H9 (cell line): ENCODE measurements around the gene CSMD2. TPM values are rescaled to one million over a fixed set of nuclear protein-coding genes. Genes with fewer than 3 reads are reported as not detected.

Experiments used
- DNase-seq: peaks from one replicate; pipeline ENCODE4 v3.0.0-alpha.2; 2017
- H2AFZ ChIP-seq: one replicate; pipeline ENCODE4 v1.6.1; 2013; ENCODE audit warnings: mild to moderate bottlenecking, low read length, control low read depth, moderate library complexity
- H2AK5ac ChIP-seq: 2 replicates; pipeline ENCODE4 v1.6.1; 2013; ENCODE audit warnings: low read length, control low read depth, mixed read lengths; ENCODE audit not compliant: insufficient read length
- H2BK120ac ChIP-seq: one replicate; pipeline ENCODE4 v1.6.1; 2013; ENCODE audit warnings: low read depth, mild to moderate bottlenecking, low read length, control low read depth, inconsistent platforms; ENCODE audit not compliant: poor library complexity, severe bottlenecking
- H2BK12ac ChIP-seq: 2 replicates; pipeline ENCODE4 v1.6.1; 2013; ENCODE audit warnings: low read length, control low read depth, mixed read lengths, low read depth; ENCODE audit not compliant: insufficient read length
- H2BK15ac ChIP-seq: 2 replicates; pipeline ENCODE4 v1.6.1; 2013; ENCODE audit warnings: low read depth, low read length, control low read depth
- H2BK20ac ChIP-seq: one replicate; pipeline ENCODE4 v1.6.1; 2013; ENCODE audit warnings: low read depth, mild to moderate bottlenecking, low read length, control low read depth, inconsistent platforms; ENCODE audit not compliant: poor library complexity, severe bottlenecking
- H2BK5ac ChIP-seq: 2 replicates; pipeline ENCODE4 v1.6.1; 2013; ENCODE audit warnings: low read length, control low read depth, mixed read lengths; ENCODE audit not compliant: insufficient read length
- H3K14ac ChIP-seq: 2 replicates; pipeline ENCODE4 v1.6.1; 2013; ENCODE audit warnings: low read length, control low read depth; ENCODE audit not compliant: insufficient read depth
- H3K18ac ChIP-seq: 2 replicates; pipeline ENCODE4 v1.6.1; 2013; ENCODE audit warnings: low read depth, mild to moderate bottlenecking, mixed read lengths, low read length, control low read depth; ENCODE audit not compliant: insufficient read length
- H3K23ac ChIP-seq: 2 replicates; pipeline ENCODE4 v1.6.1; 2013; ENCODE audit warnings: low read length, control low read depth, mixed read lengths, low read depth; ENCODE audit not compliant: insufficient read length
- H3K23me2 ChIP-seq: 2 replicates; pipeline ENCODE4 v1.6.1; 2013; ENCODE audit warnings: low read depth, mild to moderate bottlenecking, mixed read lengths, low read length, control low read depth; ENCODE audit not compliant: insufficient read length, poor library complexity, severe bottlenecking
- H3K27ac ChIP-seq: 2 replicates; pipeline ENCODE4 v1.5.1; 2013; ENCODE audit warnings: low read length, control low read depth, mixed read lengths, low read depth; ENCODE audit not compliant: insufficient read length
- H3K27me3 ChIP-seq: 2 replicates; pipeline ENCODE4 v1.6.1; 2013; ENCODE audit warnings: low read length, control low read depth, inconsistent platforms; ENCODE audit not compliant: insufficient read depth
- H3K4ac ChIP-seq: 2 replicates; pipeline ENCODE4 v1.6.1; 2013; ENCODE audit warnings: low read depth, mild to moderate bottlenecking, control low read depth, inconsistent platforms, low read length, moderate library complexity
- H3K4me1 ChIP-seq: 2 replicates; pipeline ENCODE4 v1.6.1; 2013; ENCODE audit warnings: low read length, control low read depth, inconsistent platforms; ENCODE audit not compliant: insufficient read depth
- H3K4me2 ChIP-seq: 2 replicates; pipeline ENCODE4 v1.6.1; 2013; ENCODE audit warnings: low read length, control low read depth, mixed read lengths; ENCODE audit not compliant: insufficient read length, insufficient read depth
- H3K56ac ChIP-seq: 2 replicates; pipeline ENCODE4 v1.6.1; 2013; ENCODE audit warnings: low read depth, mild to moderate bottlenecking, mixed read lengths, low read length, control low read depth; ENCODE audit not compliant: insufficient read length
- H3K79me1 ChIP-seq: 2 replicates; pipeline ENCODE4 v1.6.1; 2013; ENCODE audit warnings: low read depth, mild to moderate bottlenecking, moderate library complexity, low read length, control low read depth, inconsistent platforms; ENCODE audit not compliant: insufficient read depth, poor library complexity, severe bottlenecking
- H3K79me2 ChIP-seq: 2 replicates; pipeline ENCODE4 v1.6.1; 2013; ENCODE audit warnings: low read length, control low read depth, inconsistent platforms; ENCODE audit not compliant: insufficient read depth
- H3K9ac ChIP-seq: 2 replicates; pipeline ENCODE4 v1.6.1; 2013; ENCODE audit warnings: low read length, control low read depth, mixed read lengths; ENCODE audit not compliant: insufficient read length; ENCODE audit errors: extremely low read depth
- H3K9me3 ChIP-seq: one replicate; pipeline ENCODE4 v1.6.1; 2013; ENCODE audit warnings: low read depth, low read length, inconsistent platforms; ENCODE audit not compliant: control insufficient read depth
- H3T11ph ChIP-seq: one replicate; pipeline ENCODE4 v1.6.1; 2013; ENCODE audit warnings: mild to moderate bottlenecking, low read length, control low read depth, inconsistent platforms
- H4K20me1 ChIP-seq: one replicate; pipeline ENCODE4 v1.6.1; 2013; ENCODE audit not compliant: control insufficient read depth, insufficient read length, insufficient read depth
- H4K5ac ChIP-seq: 2 replicates; pipeline ENCODE4 v1.6.1; 2013; ENCODE audit warnings: low read depth, mild to moderate bottlenecking, mixed read lengths, low read length, control low read depth; ENCODE audit not compliant: insufficient read length
- H4K8ac ChIP-seq: replicated peaks from 2 replicates; pipeline ENCODE4 v1.6.1; 2013; ENCODE audit warnings: low read length, control low read depth, mixed read lengths, low read depth; ENCODE audit not compliant: insufficient read length
- H4K91ac ChIP-seq: 2 replicates; pipeline ENCODE4 v1.6.1; 2013; ENCODE audit warnings: low read depth, mild to moderate bottlenecking, moderate library complexity, mixed read lengths, low read length, control low read depth; ENCODE audit not compliant: insufficient read length
- H3K27ac Mint-ChIP-seq, 3 experiments: 2 replicates in 2 of 3; 3 replicates in 1 of 3; pipeline ENCODE4 v1.8.0; 2020 to 2021; ENCODE audit warnings: mixed read lengths in 3 of 3, mild to moderate bottlenecking in 1 of 3, moderate library complexity in 1 of 3
- H3K27me3 Mint-ChIP-seq: 2 replicates; pipeline ENCODE4 v1.8.0; 2021; ENCODE audit warnings: low read depth, mild to moderate bottlenecking, moderate library complexity, mixed read lengths
- H3K36me3 Mint-ChIP-seq, 3 experiments: 2 replicates in 2 of 3; 3 replicates in 1 of 3; pipeline ENCODE4 v1.8.0; 2020 to 2021; ENCODE audit warnings: low read depth in 3 of 3, mixed read lengths in 3 of 3; ENCODE audit not compliant: insufficient read depth in 1 of 3
- H3K4me1 Mint-ChIP-seq, 2 experiments: 2 replicates each; pipeline ENCODE4 v1.8.0; 2020; ENCODE audit warnings: mixed read lengths in 2 of 2
- H3K4me3 Mint-ChIP-seq, 2 experiments: 2 replicates in 1 of 2; 3 replicates in 1 of 2; pipeline ENCODE4 v1.8.0; 2020 to 2021; ENCODE audit warnings: mild to moderate bottlenecking in 2 of 2, mixed read lengths in 2 of 2, moderate library complexity in 1 of 2
- H3K9me3 Mint-ChIP-seq, 2 experiments: 2 replicates in 1 of 2; 3 replicates in 1 of 2; pipeline ENCODE4 v1.8.0; 2020; ENCODE audit warnings: mild to moderate bottlenecking in 2 of 2, mixed read lengths in 2 of 2, moderate library complexity in 1 of 2
- WGBS: extraction: QIAGEN DNeasy Blood & Tissue Kit; methylation state at CpG from one replicate; pipeline ENCODE4 v1.1.7; 2013; ENCODE audit warnings: missing lambda C conversion rate, low lambda C conversion rate, mixed read lengths; ENCODE audit not compliant: insufficient read length; ENCODE audit errors: extremely low coverage; 5-methylcytosine and 5-hydroxymethylcytosine counted together
- total RNA-seq: library from RNA; stranded (reverse); gene quantifications from 2 replicates; pipeline ENCODE4 v1.2.1, GENCODE V29; 2021
- TF ChIP-seq, protein P1 (sequence below): fragments of 200-600 bp; sonication (generic); conservative IDR thresholded peaks from 3 replicates; pipeline ENCODE4 v1.8.0; 2021; ENCODE audit warnings: antibody characterized with exemption, mild to moderate bottlenecking

The CSMD2 gene
- total RNA-seq, 1 experiment from 2014 or later: 6.4 TPM

DNA sequence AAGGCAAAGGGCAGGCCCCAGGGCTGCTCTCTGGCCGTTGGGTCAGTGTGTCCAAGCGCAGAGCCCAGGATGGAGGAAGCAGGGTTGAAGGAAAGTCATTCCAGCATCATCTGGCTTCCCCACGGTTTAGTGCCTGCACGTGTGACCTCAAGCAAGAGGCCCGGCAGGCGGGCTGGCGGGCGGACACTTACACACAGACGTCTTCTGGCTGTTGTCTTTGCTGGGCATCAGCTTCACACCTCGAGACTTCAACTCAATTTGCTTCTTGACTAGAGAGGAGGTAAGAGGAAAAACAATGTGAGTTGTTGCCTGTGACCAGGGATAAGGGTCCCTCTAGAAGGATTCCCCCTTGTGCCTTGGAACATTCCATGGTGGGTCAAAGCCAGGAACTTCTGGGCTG, 339.5 kb downstream of the CSMD2 start:
- no peak overlapping the region for H2BK15ac ChIP-seq
- H3K4me1 Mint-ChIP-seq: no peaks in the 10 kb centered on the region
- no peak overlapping the region for H2BK120ac ChIP-seq
- no peak overlapping the region for H3K18ac ChIP-seq
- H3K9me3 Mint-ChIP-seq: peaks cover 18 to 20% of the 10 kb centered on the region in 2 experiments
- H3K9ac ChIP-seq: no peak overlapping the region
- no peak overlapping the region for H2BK20ac ChIP-seq
- no peaks in the 10 kb centered on the region for H3K79me2 ChIP-seq
- H4K20me1 ChIP-seq: no peaks in the 10 kb centered on the region
- peaks cover 16 to 29% (median 27%) of the 10 kb centered on the region in 3 experiments for H3K36me3 Mint-ChIP-seq
- H4K8ac ChIP-seq: no peak overlapping the region
- TF ChIP-seq, protein P1, sequence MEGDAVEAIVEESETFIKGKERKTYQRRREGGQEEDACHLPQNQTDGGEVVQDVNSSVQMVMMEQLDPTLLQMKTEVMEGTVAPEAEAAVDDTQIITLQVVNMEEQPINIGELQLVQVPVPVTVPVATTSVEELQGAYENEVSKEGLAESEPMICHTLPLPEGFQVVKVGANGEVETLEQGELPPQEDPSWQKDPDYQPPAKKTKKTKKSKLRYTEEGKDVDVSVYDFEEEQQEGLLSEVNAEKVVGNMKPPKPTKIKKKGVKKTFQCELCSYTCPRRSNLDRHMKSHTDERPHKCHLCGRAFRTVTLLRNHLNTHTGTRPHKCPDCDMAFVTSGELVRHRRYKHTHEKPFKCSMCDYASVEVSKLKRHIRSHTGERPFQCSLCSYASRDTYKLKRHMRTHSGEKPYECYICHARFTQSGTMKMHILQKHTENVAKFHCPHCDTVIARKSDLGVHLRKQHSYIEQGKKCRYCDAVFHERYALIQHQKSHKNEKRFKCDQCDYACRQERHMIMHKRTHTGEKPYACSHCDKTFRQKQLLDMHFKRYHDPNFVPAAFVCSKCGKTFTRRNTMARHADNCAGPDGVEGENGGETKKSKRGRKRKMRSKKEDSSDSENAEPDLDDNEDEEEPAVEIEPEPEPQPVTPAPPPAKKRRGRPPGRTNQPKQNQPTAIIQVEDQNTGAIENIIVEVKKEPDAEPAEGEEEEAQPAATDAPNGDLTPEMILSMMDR: no peak
- no peak overlapping the region for H2BK12ac ChIP-seq
- no peak overlapping the region for H3K23ac ChIP-seq
- no peak overlapping the region for H3K4me3 Mint-ChIP-seq
- no peaks in the 10 kb centered on the region for H3K27me3 ChIP-seq
- H4K5ac ChIP-seq: no peak overlapping the region
- H3T11ph ChIP-seq: no peak overlapping the region
- no peak for DNase-seq
- WGBS: no CpG with 5 or more reads among the region's 10 CpGs
- H3K27ac ChIP-seq: no peak overlapping the region
- no peak overlapping the region for H3K14ac ChIP-seq
- peaks cover 1% of the 10 kb centered on the region; the same call in 1 of the 2 replicates for H3K27me3 Mint-ChIP-seq
- no peak overlapping the region for H3K4me2 ChIP-seq
- no peak overlapping the region for H2AFZ ChIP-seq
- H3K27ac Mint-ChIP-seq: peak overlapping the region in 1 of 3 experiments; percentile 33; a peak in 2 of 7 replicates
- H3K4ac ChIP-seq: no peak overlapping the region
- H2BK5ac ChIP-seq: no peak overlapping the region
- H3K4me1 ChIP-seq: no peaks in the 10 kb centered on the region
- H3K23me2 ChIP-seq: no peaks in the 10 kb centered on the region
- H3K79me1 ChIP-seq: no peaks in the 10 kb centered on the region
- peaks cover 5% of the 10 kb centered on the region for H3K9me3 ChIP-seq
- H2AK5ac ChIP-seq: no peak overlapping the region
- H3K56ac ChIP-seq: no peak overlapping the region
- H4K91ac ChIP-seq: no peak overlapping the region
